HG02759 (cell line): Measurements from ENCODE around the gene CUX1.

Experiments
- ATAC-seq: cut with Tn5 transposase; IDR thresholded peaks from one replicate; pipeline ENCODE4 v1.9.1; 2021; ENCODE audit warnings: mild to moderate bottlenecking, moderate library complexity; ENCODE audit not compliant: unreplicated experiment

The CUX1 gene

DNA sequence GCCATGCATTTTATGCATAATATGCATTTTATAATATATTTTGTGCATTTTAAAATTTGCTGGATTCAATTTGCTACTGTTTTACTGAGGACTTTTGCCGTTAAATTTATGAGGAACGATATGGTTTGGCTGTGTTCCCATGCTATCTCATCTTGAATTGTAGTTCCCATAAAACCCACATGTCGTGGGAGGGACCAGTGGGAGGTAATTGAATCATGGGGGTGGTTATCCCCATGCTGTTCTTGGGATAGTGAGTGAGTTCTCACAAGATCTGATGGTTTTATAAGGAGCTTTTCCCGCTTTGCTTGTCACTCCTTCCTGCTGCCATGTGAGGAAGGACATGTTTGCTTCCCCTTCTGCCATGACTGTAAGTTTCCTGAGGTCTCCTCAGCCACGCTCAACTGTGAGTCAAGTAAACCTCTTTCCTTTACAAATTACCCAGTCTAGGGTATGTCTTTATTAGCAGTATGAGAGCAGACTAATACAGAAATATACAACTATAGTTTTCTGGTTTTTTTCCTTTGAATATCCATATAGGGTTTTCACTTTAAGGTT is 267.9 kb downstream of the CUX1 start:
- ATAC-seq: no peak

GRCh38 chr7:102089175-102090098 is 272.0 kb downstream of the CUX1 start:
- ATAC-seq: no peak

GRCh38 chr7:102093599-102094315 is 276.3 kb downstream of the CUX1 start:
- ATAC-seq: no peak

- ATAC-seq: no peak
Observed at GRCh38 chr7:102094316-102094650, 276.9 kb downstream of the CUX1 start.

- no peak for ATAC-seq
Observed at GRCh38 chr7:102095321-102096011, 278.0 kb downstream of the CUX1 start.

- ATAC-seq: no peak
Observed at GRCh38 chr7:102096012-102096332, 278.5 kb downstream of the CUX1 start.

GRCh38 chr7:102096706-102097427 is 279.4 kb downstream of the CUX1 start:
- ATAC-seq: no peak

DNA sequence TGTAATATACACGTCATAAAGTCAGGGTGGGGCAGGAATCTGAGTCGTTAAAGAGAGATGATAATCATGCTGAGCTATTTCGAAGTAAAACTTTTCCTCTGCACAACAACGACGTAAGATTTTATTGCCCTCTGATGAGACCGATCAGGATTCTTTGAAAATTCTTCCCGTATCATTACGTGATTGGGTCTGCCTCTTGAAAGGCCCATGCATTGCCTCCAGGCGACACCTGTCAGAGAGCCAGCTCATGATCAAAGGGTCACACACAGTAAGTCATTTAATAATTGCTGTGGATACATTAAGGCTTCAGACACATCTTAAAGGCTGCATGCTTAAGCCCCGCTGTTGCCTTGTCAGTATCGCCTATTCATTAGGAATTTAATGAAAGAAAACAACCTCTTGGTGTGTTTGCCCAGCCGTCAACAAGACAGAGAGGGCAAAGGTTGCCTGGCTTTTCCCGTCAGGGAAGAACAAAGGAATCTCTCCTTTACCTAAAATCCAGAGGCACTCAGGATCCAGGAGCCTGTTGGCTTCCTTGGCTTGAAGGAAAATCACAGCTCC is 280.3 kb downstream of the CUX1 start:
- ATAC-seq: no peak

GRCh38 chr7:102098986-102099385 is 281.6 kb downstream of the CUX1 start:
- ATAC-seq: no peak

- no peak for ATAC-seq
Observed at GRCh38 chr7:102099474-102099873, 282.0 kb downstream of the CUX1 start.

DNA sequence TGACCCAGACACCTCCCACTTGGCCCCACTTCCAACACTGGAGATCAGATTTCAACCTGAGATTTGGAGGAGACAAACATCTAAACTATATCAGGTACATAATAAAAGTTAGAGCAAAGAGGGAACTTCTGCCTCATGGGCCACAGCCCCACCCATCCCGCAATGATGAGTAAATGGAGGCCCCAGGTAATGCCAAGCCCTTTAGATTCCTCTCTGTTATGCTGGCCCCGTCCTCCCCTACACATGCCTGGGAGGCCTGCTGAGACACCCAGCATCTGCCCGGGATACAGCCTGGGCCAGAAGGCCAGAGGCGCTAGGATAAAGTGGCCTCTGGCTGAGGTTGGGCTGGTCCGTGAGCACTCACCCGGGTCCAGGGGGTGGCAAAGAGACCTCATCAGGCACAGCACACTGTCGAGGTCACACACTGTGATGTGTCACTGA is 283.7 kb downstream of the CUX1 start:
- ATAC-seq: no peak

GRCh38 chr7:102101926-102102325 is 284.5 kb downstream of the CUX1 start:
- no peak for ATAC-seq

GRCh38 chr7:102103027-102103372 is 285.6 kb downstream of the CUX1 start:
- ATAC-seq: no peak

- no peak for ATAC-seq
Observed at GRCh38 chr7:102104245-102104644, 286.8 kb downstream of the CUX1 start.

DNA sequence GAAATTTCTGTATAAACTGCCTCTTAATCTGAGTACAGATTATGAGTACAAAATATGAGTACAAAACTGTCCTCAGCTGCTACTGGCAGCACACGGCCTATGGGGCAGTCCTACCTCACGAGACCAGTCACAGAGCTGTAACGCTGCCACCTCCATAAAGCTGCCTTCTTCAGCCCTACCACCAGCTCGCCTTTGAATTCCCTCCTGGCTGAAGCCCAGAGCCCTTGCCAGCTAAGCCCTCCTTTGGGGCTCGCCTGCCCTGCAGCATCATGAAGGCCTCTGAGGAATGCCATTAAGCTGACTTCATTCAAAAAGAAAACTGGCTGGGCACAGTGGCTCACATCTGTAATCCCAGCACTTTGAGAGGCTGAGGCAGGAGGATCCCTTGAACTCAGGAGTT is 289.2 kb downstream of the CUX1 start:
- ATAC-seq: no peak

GRCh38 chr7:102107474-102108104 is 290.2 kb downstream of the CUX1 start:
- no peak for ATAC-seq

- ATAC-seq: no peak
Observed at GRCh38 chr7:102111061-102112041, 293.9 kb downstream of the CUX1 start.

DNA sequence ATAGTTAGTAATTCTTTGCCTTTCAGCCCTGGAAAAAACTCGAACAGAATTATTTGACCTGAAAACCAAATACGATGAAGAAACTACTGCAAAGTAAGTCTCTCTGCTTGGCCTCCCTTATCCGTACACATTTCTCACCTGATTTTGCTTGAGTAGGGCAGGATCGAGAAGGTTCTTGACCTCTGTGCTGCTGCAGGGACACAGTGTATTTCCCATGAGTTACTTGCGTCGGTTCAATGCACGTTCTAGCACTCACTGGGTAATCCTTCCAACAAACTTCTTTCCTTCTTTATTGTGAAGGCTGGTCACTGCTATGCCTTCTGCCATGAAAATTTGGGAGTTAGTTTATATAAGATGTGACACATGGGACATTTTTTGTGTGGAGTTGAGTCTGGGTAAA is 297.8 kb downstream of the CUX1 start:
- ATAC-seq: no peak

GRCh38 chr7:102115931-102116330 is 298.5 kb downstream of the CUX1 start:
- ATAC-seq: no peak
